NCI-H2227 treated with DMSO at 0.1 percent for 48 hours (cell line): ENCODE data around the gene CXCL1.
"Not testable (repeated sequence)": the region's sequence is repeated elsewhere in the genome, so short reads cannot be mapped to it uniquely, and the experiment has no call there.

Experiments used
- DNase-seq: peaks from one replicate; lab custom pipeline; 2025; lab: John Stamatoyannopoulos, UW

CXCL1 gene

DNA sequence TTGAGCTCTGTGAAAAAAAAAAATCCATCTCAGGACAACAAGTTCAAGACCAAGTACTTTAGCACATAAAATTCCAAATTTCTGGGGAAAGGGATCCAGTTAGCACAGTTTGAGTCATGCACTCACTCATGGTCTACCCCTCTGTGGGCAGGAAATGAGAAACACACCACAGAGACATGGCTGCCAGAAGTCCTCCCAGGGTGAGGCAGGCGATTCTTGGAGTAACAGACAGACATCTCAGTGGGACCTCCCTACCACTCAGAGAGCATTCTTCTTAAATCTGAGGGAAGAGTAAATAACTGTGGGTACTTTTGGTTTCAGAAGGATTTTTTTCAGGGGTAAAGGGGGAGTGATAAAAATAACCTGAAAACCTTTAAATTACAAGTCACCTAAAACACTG, 14.1 kb downstream of the CXCL1 start:
- no peak for DNase-seq

DNA sequence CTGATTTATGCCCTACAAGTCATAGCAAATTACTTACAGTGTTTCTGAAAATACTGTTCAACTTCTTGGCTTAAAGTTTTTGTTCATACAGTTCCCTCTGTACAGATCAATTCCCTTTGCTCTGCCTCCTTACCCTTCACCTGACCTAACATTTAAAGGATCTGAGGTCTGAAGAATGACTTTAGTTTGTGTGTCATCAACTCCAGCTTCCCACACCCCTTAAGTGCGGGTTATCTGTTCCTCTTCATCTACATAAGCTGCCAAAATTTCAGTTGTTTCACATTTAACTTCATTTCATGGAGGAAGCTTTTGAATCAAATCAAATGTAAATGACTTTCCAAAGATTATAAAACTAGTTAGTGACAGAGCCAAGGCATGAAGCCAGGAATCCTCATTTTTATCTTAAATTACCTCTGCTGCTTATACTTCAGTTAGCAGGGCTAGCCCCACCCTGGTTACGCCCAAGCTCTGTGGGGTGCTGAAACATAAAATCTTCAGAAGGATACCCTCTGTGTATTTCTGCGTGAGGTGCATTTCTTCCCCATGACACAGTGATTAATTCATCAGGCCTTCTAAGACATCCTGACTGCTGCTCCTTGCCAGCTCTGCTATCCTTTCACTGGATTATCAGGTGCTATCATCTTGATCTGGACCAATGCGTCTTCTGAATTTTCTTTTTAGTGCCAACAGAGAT, 16.5 kb downstream of the CXCL1 start:
- no peak for DNase-seq

DNA sequence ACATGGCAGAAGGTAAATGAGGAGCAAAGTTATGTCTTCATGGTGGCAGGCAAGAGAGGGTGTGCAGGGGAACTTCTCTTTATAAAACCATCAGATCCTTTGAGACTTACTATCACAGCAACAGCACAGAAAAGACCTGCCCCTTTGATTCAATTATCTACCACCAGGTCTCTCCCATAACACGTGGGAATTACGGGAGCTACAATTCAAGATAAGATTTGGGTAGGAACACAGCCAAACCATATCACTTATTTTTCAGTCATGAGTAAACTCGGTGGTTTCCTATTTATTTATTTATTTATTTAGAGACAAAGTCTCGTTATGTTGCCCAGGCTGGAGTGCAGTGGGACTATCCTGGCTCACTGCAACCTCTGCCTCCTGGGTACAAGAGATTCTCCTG, 22.1 kb downstream of the CXCL1 start:
- DNase-seq = no peak

DNA sequence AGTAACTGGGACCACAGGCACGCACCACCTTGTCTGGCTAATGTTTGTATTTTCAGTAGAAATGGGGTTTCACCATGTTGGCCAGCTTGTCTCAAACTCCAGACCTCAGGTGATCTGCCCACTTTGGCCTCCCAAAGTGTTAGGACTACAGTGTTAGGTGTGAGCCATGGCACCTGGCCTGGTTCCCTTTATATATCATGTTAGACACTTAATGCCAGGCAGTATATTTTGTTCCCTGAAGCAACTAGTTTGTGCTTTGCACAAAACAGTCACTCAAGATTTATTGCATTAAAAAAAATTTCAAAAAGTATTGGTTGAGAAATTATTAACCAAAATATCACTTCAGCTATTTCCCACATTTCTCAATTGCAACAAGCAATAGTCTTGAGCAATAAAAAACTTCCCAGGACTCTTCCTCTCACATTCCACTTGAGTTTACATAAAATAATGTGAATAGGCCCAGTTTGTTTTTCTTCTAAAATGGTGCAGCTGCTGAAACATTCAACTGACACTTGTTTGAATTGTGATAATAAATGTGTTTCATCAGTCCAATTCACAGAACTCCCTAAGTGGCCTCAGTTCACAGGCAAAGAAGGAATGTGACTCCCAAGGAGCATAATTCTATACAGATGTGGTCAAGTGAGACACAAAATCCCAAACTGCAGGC, 22.7 kb downstream of the CXCL1 start:
- DNase-seq = no peak

DNA sequence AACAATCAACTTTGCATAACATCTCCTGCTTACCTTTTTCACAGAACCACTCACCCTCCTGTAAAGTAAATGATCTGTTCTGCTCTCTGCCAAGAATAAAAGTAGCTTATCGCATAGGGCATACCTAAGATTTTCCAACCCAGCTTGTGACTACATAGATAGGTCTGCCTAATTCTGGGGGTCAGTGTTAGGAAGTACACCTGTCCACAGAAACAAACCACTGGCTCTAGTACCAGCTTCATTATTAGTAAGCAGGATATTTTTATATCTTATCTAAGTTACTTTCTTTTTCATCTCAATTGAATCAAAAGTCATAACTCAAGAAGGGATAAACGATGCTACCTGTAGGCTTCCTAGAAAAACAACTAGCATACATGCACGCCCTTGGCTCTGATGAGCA, 23.8 kb downstream of the CXCL1 start:
- DNase-seq = no peak

DNA sequence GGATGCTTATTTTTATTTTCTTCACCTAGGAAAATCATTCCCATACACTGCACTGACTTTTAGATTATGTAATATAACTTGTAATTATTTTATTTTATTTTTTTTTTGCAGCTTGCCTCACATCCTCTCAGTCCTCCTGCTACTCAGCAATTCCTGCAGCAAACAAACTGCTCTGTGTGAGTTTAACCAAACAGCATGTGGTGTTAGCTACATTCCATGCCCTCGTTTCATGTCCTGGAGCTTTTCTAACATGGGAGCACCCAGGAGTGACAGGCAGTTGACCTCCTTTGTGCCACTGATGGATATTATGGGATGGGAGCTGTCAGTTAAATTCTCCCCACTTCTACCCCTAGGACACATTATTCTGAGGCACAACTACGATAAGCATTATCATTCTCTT, 24.8 kb downstream of the CXCL1 start:
- no peak for DNase-seq

DNA sequence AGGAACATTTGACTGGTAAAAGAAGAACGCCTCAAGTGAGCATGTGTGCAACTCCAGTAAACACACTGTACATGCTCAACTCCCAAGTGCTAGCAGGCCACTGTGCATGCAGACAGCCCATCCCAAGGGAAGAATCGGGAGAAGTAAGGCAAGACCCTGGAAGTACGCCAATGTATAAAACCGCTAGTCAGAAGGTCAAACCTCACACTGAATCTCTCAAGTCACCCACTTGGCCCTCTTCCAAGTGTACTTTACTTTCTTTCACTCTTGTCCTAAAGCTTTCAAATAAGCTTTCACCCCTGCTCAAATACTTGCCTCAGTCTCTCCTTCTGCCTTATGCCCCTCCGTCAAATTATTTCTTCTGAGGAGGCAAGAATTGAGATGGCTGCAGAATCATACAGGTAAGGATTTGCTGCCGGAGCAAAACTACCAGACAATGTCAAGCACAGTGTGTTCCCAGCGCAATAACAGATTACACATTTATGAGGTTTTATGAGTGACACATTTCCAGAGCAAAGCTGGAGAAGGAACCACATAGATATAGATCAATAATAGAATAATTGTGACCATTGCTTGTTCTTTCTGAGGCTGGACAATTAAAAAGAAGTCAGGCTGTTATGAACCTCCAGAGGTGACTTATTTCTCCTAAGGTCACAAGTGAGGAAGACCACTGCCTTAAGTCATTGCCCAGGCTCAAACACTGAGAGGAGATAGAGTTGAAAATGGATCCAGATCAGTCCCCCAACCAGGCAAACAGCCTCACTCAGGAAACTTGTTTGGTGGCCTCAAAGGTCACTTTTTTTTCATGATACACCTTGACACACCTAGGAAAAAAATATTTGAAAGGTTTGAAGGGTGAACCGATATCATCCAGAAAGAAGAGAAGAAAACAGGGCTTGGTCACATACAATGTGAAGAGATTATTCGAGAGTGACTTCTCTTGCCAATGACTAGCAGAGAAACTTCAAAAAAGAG, 26.3 kb downstream of the CXCL1 start:
- DNase-seq = no peak

DNA sequence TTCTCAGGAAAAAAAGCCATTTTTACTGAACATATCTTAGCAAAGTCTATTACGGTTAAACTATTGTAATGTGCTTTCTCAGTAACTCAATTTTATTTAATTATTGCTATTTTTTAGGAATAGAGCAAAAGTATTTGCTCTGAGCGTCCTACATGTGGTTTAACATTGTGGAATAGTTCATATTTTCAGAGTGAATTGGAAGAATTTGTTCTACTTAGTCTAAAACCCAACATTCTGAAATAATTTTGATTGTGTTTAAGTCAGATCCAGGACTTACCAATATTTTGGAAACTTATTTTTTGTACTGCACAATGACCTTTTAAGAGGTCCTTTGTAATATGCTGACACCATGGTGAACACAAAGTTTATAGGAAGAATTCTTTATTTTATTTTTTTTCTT, 27.2 kb downstream of the CXCL1 start:
- DNase-seq = no peak

DNA sequence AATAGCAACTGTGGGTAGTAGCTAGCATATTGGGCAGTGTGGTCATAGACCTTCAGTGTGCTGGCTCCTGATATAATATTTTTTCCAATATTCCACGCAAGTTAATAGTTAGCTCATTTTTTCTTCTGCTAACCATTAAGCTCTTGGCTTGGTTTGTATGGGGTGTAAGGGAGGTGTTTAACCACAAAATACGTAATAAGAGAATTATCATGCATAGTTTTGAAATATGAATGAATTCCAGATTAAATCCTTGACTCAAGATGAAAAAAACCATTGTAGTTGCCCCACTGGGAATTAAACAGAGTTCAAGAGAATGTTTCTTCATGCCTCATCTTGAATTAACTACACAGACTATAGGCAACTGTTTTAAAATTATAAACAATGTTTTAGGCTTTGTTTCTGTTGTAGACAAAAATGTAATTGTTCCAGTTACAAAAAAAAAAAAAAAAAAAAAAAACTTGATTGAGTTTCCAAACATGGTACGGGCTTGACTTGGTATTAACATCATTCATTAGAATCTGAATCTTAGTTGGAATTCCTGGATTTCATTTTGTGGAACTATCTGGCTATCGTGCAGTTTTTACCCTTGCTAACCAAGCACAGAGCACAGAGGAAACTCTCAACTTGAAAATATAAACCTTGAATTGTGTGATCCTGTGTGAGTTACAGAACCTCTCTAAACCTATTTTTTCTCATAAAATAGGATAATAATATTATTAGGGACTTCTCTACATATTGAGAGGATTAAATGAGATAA, 28.4 kb downstream of the CXCL1 start:
- no peak for DNase-seq

DNA sequence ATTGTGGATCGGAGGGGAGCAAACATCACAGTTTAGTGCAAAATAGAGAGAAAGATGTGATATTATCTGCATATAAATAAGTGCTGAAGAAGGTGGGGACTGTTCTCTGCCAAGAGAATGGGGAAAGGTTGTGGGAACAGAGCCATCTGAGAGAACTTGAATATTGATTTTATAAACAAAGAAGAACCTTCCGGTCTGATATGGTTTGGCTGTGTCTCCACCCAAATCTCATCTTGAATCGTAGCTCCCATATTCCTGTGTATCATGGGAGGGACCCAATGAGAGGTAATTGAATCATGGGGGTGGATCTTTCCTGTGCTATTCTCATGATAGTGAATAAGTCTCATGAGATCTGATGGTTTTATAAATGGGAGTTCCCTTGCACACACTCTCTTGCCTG, 30.1 kb downstream of the CXCL1 start:
- DNase-seq = not testable (repeated sequence)

DNA sequence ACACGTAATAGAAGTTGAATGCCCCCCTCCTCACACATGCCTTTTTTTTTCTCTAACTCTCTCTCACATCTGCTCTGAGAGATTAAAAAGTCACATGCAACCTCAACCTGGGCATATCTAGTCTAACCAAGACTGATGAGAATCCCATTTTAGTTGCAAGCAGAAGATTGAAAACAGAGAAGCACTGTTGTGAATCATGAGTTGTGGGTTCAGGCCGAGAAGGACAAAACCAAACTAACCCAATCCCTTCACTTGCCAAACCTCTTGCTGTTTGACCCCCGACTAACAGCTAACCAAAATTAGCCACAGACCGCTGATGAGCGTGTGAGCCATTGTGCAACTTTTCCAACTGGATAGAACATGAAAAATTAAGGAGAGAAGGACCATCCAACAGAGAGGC, 31.8 kb downstream of the CXCL1 start:
- DNase-seq = no peak

DNA sequence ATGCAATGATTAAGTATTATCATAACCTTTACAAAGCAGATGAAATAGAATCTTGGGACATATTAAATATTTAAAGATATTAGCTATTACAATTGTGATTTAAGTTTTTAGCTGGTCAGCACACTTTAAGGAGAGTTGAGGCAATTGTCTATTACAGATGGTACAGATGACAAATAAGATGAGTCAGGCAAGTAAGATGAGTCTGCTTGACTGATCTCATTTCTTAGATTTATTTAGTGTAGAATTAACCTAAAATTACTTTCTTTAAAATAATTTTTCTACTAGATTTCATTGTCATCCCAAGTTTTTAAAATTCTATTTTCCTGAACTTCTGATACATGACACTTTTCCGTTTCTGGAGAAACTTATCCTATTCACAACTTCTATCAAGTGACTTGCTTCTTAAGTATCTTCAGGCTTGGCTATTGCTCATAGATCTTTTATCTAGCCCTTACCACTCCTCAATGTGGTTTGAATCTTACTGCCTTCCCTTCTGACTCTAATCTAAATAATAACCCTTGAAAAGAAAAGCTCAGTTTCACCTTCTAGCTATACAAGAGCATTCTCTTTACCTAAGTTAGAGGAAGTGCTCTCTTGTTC, 32.9 kb downstream of the CXCL1 start:
- DNase-seq = no peak

DNA sequence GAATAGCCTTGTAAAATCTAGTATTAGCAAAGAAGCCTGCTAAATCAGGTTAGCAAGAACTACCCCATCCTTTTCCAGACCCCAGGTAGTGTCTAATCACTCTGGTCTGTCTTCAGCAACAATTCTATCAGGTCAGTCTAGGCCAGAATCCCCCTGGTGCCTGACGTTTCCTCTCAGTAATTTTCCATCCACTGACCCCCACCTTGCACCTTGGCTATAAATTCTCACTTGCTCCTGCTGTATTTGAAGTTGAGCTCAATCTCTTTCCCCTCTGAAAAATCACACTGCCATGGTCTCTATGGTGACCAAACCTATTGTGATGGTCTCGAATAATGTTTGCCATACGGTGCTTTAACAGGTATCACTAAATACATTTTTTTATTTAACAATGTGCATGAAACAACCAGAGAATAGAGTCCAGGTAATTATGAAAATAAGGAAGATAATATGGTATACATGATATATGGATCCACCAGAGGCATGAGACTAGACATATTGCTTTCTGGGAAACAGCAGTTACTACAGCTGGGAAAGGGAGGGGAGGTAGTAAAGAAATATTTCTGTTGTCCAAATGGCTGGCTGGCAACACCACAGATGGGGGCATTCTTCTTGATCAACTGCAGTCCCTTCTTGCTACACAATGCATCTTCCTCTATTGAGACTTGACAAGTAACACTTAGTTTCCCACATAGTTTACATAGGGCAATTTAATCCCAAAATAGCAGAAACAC, 33.8 kb downstream of the CXCL1 start:
- no peak for DNase-seq

DNA sequence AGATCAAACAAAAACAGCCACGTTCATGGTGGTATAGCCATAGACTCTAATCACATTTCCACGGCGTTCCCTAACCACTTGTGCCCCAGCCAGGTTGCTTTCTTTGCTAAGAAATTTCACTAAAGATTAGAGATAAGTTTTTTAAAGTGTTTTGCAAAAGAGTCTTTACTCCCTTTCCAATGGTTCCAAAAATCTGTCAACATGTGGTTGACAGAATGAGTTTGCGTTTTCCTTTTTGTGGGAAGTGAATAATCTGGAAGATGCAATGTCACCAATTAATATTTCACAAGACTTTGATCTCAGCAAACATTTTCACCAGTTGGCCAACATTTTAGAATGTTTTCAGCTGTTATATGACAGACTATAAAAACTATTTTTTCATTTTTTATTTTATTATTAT, 35.3 kb downstream of the CXCL1 start:
- DNase-seq = no peak

DNA sequence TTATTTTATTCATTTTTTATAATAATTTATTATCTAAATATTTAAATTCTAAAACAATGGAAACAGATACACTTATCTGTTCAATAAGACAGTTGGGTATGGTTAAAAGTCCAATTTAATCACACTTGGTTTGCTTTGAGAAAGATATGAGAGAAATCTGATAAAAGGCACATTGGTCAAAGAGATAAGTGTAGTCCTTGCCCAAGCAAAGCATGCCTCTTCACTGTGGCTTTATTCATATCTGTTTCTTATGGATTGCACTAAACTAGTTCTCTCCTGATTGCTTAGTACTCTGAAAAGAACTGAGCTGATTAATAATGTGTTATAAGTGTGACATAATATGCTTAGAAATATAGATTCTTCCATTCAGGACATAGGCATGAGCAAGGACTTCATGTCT, 39.8 kb downstream of the CXCL1 start:
- DNase-seq = no peak

DNA sequence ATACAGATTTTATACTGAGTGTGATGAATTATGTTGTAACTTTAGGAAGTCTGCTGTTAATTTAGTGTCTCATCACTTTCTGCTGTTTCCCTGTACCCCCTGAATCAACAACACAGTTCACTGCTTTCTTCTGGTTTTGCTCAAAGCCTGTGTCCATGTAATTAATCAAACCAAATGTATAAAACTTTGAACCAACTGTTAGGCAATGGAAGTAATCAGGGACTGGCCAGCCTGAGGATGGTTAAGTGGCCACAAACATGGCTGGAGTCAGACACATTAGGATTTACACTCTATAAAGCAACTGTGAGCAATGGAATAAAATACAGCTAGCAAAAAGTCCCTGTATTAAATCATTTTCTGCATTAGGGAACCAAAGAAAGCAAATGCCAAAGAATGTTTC, 42.6 kb downstream of the CXCL1 start:
- no peak for DNase-seq

DNA sequence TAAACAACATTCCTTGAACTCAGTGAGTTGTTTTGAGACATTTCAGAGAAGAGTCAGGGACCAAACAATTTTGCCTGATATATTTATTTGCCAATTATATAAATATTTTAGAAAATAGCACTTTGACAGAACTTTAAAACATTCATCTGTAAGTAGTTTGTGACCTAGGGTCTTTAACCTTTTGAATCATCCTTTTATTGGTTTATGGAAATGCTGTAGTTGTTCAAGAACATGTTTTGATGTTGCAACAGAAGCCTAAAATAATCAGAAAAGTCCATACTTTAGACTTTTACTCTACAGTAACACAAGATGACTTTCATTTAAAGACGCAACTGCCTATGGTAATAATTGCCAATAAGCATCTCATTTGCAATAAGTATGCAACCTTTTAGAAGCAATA, 43.0 kb downstream of the CXCL1 start:
- DNase-seq = no peak

DNA sequence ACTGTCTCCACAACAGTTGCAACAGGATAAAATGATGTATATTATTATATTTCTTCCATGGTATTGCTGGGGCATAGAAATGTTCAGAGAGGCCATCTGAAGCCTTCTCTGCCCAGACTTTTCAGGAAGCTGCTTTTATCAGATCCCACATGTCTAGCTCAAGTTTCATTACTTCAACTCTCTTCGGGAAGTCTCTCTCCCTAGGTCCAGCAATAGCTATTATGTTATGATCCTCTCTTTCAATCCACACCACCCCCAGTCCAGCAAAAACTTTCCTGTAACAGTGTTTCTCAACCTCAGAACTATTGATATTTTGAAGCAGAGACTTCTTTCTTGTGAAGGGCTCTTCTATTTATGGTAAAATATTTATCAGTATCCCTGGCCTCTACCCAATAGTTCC, 44.9 kb downstream of the CXCL1 start:
- no peak for DNase-seq

DNA sequence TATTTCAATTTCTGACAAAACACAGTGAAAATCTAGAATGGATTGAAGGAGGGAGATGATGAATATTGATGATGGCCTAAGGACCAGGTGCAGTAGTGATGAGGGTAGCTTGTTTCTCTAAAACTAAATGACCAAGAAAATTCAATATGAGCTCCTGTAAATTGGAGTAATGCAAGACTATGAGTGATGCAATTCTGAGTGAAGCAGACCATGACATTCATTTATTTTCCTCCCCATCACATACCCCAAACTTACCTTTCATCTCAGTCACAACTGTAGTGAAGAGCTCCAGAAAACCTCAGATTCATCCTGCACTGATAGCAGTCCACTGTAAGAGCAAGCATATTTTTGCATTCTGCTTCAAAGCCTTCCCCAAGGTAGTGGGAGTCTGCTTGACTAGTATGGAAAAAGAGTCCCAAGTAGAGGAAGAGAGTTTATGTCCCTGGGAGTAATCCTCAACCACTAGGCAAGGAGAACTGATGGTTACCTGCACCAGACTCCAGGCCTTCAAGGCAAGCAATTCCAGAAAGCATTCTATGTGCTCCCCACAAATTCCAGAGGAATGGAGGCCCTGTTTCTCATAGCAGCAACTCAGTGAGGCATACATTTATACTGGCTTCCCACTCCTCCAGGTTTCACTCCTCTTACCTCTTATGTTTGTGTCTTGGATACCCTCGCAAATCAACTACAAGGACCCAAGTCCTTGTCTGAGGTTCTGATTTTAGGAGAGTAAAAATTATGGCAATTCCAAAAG, 47.2 kb downstream of the CXCL1 start:
- DNase-seq = no peak

DNA sequence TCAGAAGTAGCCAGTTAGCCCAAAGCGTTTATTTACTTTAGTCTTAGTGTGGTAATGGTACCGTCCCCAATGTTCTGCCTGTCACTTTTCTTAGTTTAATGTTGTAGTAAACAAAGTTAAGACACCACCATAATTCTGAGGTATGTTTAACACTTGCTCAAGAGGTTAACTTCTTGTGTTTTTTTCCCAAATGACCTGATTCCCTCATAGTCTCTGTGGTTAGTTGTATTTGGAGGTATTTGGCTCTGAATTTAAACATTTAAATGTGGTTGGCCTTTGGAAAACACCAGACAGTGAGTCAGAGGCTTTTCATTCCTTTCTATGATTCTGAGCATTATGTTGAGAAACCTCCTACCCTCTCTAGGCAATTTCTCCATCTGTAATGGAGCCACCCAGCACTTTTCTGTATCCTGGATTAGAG, 47.9 kb downstream of the CXCL1 start:
- no peak for DNase-seq
